ENCODE measurements around the gene HSPA8. TPM values are rescaled to one million over a fixed set of nuclear protein-coding genes. Genes with fewer than 3 reads are reported as not detected.

The HSPA8 gene
- total RNA-seq, 1 donor from 2014 or later: 1,453 TPM

DNA sequence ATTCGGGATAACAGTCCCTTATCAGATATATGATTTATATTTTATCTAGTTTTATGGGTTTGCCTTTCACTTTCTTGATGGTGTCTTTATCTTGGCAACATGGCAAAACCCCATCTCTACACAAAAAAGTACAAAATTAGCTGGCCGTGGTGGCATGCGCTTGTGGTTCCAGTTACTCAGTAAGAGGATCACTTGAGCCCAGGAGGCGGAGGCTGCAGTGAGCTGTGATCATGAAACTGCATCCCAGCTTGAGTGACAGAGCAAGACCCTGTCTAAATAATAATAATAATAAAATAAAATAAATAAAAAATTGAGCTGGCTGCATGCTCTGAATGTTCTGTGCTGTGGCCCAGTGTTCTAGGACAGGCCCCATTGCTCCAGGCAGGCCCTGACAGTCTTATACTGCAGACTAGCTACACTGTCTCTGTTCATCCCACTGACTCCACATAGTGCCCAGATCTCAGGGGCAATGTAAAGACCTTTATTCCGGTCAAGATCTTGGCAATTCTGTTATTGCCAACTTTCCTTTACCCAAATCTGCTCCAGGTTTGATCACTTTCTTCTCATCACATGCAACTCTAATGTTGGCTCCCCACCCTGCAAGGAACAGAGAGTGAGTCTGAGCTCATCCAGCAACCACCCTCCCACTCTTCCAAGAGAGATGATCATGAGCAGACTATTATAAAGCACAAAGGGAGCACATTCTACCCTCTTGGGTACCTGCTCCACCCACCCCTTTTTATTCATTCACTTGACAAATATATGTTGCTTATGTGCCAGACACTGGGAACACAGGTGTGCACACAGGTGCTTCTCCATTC lies 8.8 kb downstream of the HSPA8 start:
- Histone ChIP-seq H3F3A (ENCODE audit: low read depth) (peaks cover 45% of the 10 kb centered on the region), H3K4me3 (no peak overlapping the region), H3K9ac (no peak overlapping the region), H3K27ac (no peak overlapping the region), H3K4me1 (peaks cover 3% of the 10 kb centered on the region), H3K4me2 (no peak overlapping the region), H3K36me3 (no peaks in the 10 kb centered on the region), H3K27me3 (no peaks in the 10 kb centered on the region), H3K79me2 (ENCODE audit: low read depth) (peaks cover 13% of the 10 kb centered on the region), H2AFZ (replicated peaks) (no peak overlapping the region), H4K20me1 (ENCODE audit: low read depth) (peaks cover 38% of the 10 kb centered on the region), H3K9me3 (ENCODE audit: low read depth) (no peaks in the 10 kb centered on the region)
- no peak overlapping the region for H3K27ac Mint-ChIP-seq
- H3K27me3 Mint-ChIP-seq (ENCODE audit: insufficient read depth, low read depth): peaks cover 5% of the 10 kb centered on the region
- H3K4me3 Mint-ChIP-seq: no peak overlapping the region
- peaks cover 14% of the 10 kb centered on the region for H3K4me1 Mint-ChIP-seq
- no peak for DNase-seq (ENCODE audit: low spot score)
- peaks cover 14% of the 10 kb centered on the region for H3K36me3 Mint-ChIP-seq
- H3K9me3 Mint-ChIP-seq: no peaks in the 10 kb centered on the region
- TF ChIP-seq EZH2 (IDR thresholded peaks at IDR 0.05) (no peak), EZH2phosphoT487 (IDR thresholded peaks at IDR 0.05) (no peak)
- TF ChIP-seq, protein P1, sequence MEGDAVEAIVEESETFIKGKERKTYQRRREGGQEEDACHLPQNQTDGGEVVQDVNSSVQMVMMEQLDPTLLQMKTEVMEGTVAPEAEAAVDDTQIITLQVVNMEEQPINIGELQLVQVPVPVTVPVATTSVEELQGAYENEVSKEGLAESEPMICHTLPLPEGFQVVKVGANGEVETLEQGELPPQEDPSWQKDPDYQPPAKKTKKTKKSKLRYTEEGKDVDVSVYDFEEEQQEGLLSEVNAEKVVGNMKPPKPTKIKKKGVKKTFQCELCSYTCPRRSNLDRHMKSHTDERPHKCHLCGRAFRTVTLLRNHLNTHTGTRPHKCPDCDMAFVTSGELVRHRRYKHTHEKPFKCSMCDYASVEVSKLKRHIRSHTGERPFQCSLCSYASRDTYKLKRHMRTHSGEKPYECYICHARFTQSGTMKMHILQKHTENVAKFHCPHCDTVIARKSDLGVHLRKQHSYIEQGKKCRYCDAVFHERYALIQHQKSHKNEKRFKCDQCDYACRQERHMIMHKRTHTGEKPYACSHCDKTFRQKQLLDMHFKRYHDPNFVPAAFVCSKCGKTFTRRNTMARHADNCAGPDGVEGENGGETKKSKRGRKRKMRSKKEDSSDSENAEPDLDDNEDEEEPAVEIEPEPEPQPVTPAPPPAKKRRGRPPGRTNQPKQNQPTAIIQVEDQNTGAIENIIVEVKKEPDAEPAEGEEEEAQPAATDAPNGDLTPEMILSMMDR (IDR thresholded peaks at IDR 0.05): no peak

DNA sequence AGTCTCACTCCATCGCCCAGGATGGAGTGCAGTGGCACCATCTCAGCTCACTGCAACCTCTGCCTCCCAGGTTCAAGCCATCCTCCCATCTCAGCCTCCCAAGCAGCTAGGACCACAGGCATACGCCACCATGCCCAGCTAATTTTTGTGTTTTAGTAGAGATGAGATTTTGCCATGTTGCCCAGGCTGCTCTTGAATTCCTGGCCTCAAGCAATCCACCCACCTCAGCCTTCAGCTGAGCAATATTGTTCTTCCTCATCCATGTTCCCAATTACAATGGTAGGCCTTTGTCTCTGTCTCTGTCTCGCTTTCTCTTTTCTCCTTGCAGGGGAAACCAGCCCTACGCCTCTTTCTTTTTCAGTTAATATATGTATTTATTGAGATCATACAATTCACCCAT lies 10.3 kb downstream of the HSPA8 start:
- Mint-ChIP-seq H3K36me3 (peaks cover 8% of the 10 kb centered on the region), H3K9me3 (no peaks in the 10 kb centered on the region), H3K4me1 (peaks cover 14% of the 10 kb centered on the region), H3K27ac (no peak overlapping the region), H3K27me3 (ENCODE audit: insufficient read depth, low read depth) (peaks cover 5% of the 10 kb centered on the region), H3K4me3 (no peak overlapping the region)
- H3K36me3 ChIP-seq: no peaks in the 10 kb centered on the region
- DNase-seq (ENCODE audit: low spot score): no peak
- no peak overlapping the region for H3K4me2 ChIP-seq
- no peak overlapping the region for H3K9ac ChIP-seq
- H4K20me1 ChIP-seq (ENCODE audit: low read depth): peaks cover 23% of the 10 kb centered on the region
- H3K4me1 ChIP-seq: no peaks in the 10 kb centered on the region
- TF ChIP-seq, protein P1 (IDR thresholded peaks at IDR 0.05): no peak
- TF ChIP-seq EZH2 (IDR thresholded peaks at IDR 0.05): no peak
- TF ChIP-seq EZH2phosphoT487 (IDR thresholded peaks at IDR 0.05): no peak
- no peak overlapping the region for H2AFZ ChIP-seq (replicated peaks)
- no peaks in the 10 kb centered on the region for H3K27me3 ChIP-seq
- peaks cover 30% of the 10 kb centered on the region for H3F3A ChIP-seq (ENCODE audit: low read depth)
- H3K27ac ChIP-seq: no peak overlapping the region
- no peak overlapping the region for H3K4me3 ChIP-seq
- no peaks in the 10 kb centered on the region for H3K9me3 ChIP-seq (ENCODE audit: low read depth)
- peaks cover 1% of the 10 kb centered on the region for H3K79me2 ChIP-seq (ENCODE audit: low read depth)

DNA sequence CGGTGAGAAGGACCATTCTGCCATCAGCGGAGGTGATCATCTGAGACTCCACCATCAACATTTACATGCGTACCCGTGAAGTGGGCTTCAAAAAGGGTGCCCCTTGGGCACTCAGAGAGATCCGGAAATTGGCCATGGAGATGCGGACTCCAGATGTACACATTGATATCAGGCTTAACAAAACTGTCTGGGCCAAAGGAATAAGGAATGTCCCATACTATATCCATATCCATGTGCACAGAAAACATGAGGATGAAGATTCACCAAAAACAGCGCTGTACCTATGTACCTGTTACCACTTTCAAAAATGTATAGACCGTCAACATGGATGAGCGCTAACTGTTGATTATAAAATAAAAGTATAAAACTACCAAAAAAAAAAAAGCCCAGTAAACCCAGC lies 10.8 kb downstream of the HSPA8 start:
- Histone ChIP-seq H3K4me1 (no peaks in the 10 kb centered on the region), H3K4me2 (no peak overlapping the region), H3K79me2 (ENCODE audit: low read depth) (no peaks in the 10 kb centered on the region), H3K27me3 (no peaks in the 10 kb centered on the region), H2AFZ (replicated peaks) (no peak overlapping the region), H4K20me1 (ENCODE audit: low read depth) (peaks cover 19% of the 10 kb centered on the region), H3K9ac (no peak overlapping the region), H3K27ac (no peak overlapping the region), H3K36me3 (no peaks in the 10 kb centered on the region), H3K4me3 (no peak overlapping the region), H3K9me3 (ENCODE audit: low read depth) (no peaks in the 10 kb centered on the region), H3F3A (ENCODE audit: low read depth) (peaks cover 25% of the 10 kb centered on the region)
- TF ChIP-seq, protein P1 (IDR thresholded peaks at IDR 0.05): no peak
- TF ChIP-seq EZH2phosphoT487 (IDR thresholded peaks at IDR 0.05): no peak
- TF ChIP-seq EZH2 (IDR thresholded peaks at IDR 0.05): no peak
- Mint-ChIP-seq H3K4me1 (peaks cover 14% of the 10 kb centered on the region), H3K27ac (no peak overlapping the region), H3K36me3 (peaks cover 6% of the 10 kb centered on the region), H3K9me3 (no peaks in the 10 kb centered on the region), H3K4me3 (no peak overlapping the region), H3K27me3 (ENCODE audit: insufficient read depth, low read depth) (peaks cover 5% of the 10 kb centered on the region)
- no peak for DNase-seq (ENCODE audit: low spot score)
